Jurkat, Clone E6-1 (cell line): ENCODE data around the gene HSD17B8.

Source experiments
- DNase-seq: peaks from one replicate; pipeline ENCODE4 v3.0.0-alpha.2; 2011; ENCODE audit warnings: low read depth, low spot score
- H3K4me3 ChIP-seq: 2 replicates; pipeline ENCODE4 v1.5.1; 2011; ENCODE audit warnings: mild to moderate bottlenecking, low read length, control low read depth, moderate library complexity

The HSD17B8 gene

DNA sequence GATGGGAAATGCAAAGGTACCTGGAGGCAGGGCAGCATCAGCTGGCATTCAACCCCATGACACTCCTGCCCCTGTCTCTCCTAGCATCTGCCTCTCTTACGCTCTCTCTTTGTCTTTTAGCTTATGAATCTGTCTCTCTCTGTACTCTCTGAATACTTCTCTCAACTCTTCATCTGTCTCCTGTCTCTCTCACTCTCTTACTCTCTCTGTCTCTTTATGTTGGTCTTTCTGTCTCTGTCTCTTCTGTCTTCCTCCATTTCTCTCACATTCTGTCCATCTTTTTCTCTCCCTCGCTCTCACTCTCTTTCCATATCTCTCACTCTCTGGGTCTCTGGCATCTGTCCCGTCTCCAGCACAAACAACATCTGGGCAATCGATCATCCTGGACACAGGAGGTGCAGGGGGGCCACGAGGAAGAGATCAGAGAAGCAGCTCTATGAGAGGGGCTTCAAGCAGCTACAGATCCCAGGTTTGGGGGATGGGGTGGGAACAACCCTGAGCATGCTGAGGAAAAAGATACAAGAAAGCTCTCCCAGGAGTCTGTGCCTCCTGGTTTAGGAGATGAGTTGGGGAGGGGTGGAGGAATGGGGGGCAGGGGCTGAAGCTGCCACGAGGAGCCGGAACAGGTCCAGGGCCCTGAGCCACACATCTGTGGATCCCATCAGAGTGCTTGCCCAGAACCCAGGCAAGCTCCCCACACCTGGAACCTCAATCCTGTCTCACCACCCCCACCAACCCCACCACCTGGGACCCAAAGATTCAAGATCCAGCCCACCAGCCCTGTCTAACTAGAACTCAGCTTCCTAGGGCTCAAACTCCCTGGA lies 14.6 kb upstream of the HSD17B8 start:
- H3K4me3 ChIP-seq = no peak overlapping the region
- no peak for DNase-seq

DNA sequence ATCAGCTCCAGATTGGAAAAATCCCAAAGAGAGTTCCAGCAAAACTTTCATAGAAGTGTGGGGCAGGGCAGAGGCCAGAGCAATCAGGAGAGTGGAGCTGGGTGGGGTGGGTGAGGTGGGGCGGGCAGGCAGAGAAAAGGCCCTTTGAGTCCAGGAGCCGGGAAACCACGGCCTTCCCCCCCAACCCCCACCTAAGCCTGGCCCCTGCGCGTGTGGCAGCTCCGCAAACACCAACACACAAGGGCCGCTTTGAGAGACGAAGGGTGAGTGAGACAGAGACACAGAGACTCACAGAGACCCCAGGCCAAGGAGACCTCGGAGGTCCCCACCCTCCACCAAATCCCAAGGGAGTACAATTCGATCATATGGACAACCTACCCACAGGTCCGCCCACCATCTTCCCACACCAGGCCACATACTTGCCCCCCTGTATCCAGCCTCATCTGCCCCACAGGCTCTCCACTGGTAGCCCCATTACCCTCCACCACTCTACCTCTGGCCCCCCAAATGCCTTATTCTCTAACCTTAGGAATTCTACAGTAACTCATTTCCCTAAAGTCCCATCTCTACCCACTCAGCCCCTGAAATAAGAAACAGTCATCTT lies 13.8 kb upstream of the HSD17B8 start:
- H3K4me3 ChIP-seq = no peak overlapping the region
- no peak for DNase-seq

DNA sequence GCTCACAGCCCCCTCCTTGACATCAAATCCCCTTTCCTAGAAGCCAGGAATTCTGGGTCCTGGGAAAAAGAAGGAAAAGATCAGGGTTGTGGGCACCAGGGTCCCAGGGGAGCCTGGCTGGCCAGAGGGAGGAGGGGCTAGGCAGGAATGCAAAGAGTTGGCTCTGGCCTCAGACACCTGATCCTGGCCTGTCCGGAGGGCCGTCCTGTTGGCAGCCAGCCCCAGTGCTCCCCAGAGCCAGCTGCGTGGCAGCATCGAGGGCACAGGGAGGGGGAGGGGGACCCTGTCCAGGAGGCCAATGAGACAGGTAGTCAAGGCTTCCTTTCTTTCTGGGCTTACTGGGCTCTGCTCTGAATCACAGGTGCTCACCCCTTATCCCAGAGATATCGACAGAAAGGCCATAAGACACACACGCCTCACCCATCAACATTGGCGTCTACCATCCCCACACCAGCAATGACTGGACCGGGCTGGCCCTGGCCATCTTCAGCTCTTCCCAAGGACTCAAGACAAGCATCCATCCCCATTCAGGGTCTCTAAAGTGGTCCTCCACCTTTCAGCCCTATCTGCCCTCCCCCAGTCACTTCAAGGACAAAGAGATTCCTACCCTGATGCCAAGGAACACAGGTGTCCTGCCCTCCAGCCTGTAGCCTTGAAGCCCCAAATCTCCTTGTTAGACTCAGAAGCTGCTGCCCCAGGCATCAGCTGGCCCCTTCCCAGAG lies 12.9 kb upstream of the HSD17B8 start:
- no peak for DNase-seq
- H3K4me3 ChIP-seq = no peak overlapping the region

DNA sequence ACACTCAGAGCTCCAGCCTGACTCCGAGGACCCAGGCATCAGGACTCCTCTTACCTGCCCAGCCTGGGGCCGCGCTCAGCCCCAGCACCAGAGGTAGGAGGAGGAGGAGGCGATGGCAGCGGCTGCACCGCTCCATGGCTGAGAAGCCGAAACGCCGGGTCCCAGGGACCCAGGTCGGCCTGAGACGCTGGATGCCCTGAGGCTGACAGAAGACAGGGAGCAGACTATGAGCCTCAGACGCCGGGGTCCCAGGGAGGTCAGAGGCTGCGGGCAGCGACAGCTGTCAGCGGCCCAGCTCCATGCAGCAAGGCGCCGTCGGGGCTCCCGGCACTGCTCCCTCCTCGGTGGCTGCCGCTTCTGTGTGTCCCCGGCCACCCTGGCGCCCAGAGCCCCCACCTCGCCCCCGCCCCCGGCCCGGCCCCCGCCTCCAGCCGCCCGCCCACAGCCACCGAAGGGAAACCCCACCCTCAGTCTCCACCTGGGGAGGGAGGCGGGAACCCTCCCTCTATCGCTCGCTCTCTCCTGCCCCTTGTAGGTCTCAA lies 12.3 kb upstream of the HSD17B8 start, which contains the start of gene COL11A2:
Gene COL11A2 (minus strand): TSS at position 363 of the 542 bp plus-strand sequence. CDS start 227 bp downstream, at position 136.
- no peak for DNase-seq

DNA sequence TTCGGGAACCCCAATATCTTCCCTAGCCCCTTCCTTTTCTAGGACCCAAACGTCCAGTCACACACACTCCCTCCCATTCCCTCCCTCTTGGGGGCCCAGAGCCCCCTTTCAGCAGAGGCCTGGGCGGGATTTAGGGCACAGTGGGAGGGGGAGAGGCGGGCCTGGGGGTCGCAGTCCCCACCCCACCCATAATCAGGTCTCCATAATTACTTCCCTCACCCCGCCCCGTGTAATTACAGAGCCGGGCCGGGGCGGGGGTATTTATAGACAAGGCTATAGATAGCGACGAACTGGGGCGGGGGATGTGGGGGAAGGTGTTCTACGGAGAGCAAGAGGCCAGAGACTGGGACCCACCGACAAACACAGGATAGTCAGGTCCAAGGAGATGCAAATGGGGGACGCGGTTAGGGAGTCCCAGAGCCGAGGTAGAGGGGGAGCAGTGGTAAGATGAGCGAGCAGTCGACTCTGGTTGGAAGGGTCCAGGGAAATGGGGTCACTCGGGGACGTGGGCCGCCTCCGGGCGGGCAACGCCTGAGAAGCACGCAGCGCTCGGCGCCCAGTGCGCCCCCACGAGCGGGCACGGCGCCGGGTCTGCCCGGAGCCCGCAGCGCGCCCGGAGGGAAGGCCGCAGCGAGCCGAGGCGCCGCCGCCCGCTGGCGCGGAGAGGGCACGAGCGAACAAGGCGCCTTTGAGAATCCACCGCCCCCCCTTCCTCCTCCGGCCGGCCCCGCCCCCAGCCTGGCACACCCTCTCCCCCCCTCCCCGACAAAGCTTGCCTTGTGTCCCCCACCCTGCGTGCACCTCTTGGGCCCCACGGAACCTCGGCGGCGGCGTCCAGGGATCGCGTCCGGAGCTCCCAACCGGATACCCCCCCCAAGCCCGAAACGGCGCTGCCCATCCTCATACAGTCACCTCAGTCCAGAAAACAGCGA lies 11.5 kb upstream of the HSD17B8 start:
- H3K4me3 ChIP-seq = no peak overlapping the region
- DNase-seq = no peak

More for the DNA sequence above, 12.3 kb upstream of the HSD17B8 start, which contains the start of gene COL11A2:
- no peak within 1 kb of the TSS for H3K4me3 ChIP-seq

DNA sequence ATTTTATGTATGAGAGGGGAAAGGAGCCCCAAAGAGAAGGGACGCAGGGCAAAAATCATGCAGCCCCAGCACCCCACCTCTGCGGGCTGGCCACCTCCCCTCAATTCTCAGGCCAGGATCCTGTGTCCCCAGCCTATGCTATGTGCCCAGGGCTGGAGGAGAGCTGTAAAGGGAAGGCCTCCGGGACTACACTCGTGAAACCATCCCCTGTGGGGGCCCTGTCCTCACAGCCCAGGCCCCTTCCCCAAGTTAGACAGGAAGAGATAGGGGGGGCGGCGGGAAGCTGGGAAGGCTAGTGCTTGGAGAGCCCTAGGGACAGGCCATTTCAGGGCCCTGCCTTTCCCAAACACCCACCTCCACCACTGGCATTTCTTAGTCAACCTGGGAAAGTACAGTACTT lies 10.8 kb upstream of the HSD17B8 start:
- no peak for DNase-seq
- H3K4me3 ChIP-seq = no peak overlapping the region

DNA sequence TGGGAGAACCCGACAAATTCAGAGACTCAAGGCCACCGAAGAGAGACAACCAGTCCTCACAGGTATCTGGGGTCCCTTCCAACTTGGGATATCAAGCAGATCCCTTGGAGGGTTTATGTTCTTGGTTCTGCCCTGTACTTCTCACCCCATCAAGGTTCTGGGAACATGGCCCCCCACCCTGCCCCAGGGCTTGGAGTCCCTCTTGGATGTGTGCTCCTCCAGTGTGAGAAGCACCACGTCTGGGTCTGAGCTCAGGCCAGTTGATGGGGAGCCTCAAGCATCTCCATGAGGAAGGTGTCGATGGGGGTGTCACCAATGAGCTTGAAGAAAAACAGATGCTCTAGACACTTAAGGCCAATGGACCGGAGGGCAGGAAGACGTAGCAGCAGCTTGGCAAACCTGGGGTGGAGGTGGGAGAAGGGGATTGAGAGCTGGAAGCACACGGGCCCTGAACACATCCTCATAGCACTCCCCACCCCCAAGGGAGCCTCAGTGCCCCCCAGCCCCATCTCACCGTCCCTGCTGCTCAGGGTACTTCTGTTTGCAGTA lies 9.9 kb upstream of the HSD17B8 start:
- no peak overlapping the region for H3K4me3 ChIP-seq
- no peak for DNase-seq

DNA sequence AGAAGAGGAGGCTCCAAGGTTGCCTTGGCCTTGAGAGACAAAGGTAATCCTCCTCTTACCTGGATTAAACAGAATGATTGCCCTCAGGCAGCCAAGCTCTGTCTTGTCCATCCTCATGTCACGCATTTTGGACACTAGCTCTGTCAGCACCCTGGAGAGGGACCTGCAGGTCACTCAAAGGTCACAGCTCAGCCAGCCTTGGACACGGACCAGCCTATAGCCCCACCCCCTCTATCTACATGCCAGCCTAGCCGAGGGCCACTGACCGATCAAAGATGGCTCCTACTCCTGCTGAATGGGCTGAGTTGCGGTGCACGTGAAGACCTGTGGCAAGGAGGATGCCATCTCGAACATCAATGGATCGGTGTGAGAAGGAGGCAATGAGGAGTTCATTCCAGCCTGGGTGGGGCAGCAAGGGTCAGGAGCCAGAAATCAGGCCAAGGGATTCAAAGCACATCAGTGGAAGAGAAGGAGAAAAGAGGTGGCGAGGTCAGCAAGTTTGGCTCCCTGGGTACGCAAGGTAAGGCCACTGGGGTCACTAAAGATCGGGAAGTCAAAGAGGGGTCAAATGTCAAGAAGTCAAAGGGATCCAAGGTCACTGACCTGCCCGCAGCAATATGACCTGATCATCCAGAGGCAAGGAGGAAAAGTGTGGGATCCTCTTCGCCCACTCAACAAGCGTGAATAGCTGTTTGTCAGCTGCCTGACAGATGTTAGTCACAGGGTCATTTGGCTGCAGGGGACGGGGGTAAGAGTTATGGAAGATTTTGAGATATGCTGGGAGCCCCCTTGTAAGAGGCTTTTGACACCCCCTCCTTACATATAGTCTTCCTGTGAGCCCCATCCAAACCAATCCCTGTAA lies 8.9 kb upstream of the HSD17B8 start:
- H3K4me3 ChIP-seq = no peak overlapping the region
- DNase-seq = no peak

DNA sequence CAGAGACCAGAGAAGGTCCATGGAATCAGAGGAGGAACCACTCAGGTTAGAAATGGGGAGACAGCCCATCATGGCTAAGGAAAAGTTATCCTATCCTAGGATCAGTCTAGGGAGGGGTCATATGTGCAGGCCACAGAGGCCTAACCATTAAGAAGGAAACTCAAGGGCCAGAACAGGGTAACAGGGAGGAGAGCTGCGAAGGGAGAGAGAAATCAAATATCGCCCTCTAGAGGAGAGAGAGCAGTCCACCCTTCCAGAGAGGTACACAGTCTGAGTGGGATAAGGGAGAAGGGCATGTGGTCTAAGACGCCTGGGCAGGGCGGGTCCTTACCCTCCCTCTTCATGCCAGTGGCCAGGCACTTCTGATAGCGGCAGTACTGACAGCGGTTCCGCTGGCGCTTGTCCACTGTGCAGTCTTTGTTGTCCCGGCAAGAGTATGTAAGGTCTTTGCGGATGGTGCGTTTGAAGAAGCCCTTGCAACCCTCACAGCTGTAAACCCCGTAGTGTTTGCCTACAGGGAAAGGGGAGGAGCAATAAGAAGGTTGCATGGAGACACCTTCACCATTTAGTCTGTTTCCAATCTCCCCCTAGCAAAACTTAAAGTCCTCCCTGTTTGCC lies 6.9 kb upstream of the HSD17B8 start:
- DNase-seq = no peak
- no peak overlapping the region for H3K4me3 ChIP-seq

DNA sequence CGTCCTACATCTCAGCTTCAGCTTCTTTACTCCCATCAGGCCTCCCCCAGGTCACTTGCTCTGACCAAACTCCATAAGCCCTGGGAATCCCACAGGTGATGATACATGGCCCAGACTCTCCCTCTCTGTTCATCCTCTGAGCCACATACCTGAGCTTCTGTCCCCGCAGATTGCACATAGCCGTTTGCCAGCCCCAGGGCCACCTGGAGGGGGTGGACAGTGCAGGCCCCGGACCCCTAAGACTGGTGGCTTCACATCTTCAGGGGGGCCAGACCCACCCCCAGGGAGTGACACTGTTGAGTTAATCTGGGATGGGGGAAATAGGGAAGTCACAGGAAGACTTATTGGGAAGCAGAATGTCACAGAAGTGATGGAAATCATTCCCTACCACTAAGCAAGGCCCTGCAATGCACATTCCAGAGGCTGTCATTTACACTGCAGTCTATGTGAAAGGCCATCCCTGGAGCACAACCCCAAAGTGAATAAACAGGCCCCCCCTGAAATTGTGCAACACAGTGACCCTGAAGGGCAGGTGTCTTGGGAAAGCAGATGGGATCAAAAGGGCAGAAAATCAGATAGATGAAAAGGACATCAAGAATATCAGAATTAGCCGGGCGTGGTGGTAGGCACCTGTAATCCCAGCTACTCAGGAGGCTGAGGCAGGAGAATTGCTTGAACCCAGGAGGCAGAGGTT lies 6.1 kb upstream of the HSD17B8 start:
- DNase-seq = no peak
- H3K4me3 ChIP-seq = no peak overlapping the region

DNA sequence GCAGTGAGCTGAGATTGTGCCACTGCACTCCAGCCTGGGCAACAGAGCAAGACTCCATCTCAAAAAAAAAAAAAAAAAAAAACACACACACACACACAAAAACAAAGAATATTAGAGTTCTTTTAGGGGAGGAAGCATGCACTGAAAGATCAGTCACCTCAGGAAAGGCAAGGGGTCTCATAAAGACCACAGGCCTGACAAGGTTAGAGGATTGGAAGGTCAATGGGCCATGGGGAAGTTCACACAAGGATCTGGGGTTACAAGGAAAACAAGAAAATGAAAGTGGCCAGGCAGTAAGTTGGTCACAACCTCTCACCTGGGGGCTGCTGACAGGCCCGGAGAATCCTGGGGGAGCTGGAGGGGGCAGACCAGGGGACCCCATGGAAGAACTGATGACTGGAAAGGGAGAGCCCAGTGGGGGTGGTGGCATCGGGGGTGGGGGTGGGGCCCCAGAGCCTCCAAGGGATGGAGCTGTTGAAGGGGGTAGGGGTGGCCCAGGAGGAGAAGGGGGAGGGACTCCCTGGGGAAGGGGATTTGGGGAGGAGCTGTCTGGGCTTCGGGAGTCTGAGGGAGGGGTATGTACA lies 5.5 kb upstream of the HSD17B8 start:
- no peak for DNase-seq
- H3K4me3 ChIP-seq = peak overlapping the region; percentile 100

DNA sequence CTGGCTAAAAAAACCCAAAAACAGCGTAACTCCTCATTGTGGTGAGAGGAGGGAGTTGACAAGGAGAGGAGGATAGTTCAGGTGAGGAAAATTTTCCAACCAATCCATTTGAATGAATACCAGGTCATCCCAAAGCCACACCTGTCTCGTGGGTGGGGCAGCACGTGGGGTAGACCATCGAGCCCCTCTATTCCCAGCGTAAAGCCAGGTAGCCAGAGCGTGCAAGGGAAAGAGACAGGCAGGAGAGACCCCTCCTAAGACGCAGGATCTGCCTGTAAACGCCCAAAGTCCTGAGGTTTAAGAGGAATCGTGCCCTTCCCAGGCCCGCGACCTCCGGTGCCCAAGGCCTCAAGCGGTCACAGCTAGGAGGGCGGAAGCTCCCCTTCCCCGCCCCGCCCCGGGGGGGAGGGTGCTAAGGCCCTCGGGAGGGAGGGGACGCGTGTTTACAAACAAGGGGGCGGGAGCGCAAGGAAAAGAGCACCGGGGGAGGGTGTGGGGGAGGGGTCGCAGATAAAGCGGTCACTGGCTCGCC lies 4.7 kb upstream of the HSD17B8 start:
- peak; percentile 68 for DNase-seq
- H3K4me3 ChIP-seq = peak overlapping the region; percentile 100

DNA sequence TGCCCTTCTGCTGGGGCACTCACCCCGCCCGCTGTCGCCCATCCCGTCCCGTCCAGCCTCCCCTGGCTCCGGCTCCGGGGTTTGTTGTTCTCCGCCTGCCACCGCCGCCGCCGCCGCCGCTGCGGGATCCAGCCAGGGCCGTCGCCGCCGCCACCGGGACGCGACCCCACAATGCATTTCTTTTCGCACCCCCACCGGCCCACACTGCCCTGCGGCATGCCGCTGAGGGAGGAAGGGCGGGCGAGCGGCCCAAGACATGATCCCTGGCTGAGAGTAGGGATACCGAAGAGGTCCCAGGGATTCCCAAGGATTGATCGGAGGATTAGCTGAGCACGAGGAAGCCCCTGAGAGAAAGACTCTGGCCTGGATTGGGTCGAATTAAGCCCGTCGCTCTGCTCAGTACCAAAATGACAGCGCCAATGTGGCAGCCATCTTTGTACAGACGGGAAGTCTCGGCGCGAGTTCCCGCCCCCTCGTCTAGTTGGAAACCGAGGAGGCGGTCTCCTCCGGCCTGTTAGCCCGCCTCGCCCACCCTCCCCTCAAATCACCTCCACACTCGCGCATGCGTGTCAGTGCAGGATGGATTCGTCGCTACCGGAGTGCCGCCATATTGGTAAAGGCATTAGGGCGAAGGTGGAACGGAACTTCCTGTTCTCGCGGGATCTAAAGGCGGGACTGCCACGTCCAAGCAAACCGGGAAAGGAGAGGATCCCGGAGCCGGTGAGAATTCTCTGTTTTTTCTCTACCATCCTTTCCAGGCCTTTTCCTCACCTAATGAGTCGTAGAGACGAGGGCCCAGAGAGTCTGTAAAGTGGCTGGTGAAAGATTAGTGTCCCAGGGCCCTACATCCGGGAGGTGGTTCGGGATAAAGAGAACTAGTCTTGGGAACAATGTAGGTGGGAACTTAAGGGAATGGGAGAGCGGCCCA lies 4.0 kb upstream of the HSD17B8 start, which contains the start of the genes RXRB and SLC39A7:
Gene RXRB (minus strand): TSS at position 447 of the 928 bp plus-strand sequence. CDS start 189 bp downstream, at position 258.
Gene SLC39A7 (plus strand): TSS at position 649 of the 928 bp plus-strand sequence. CDS start 379 bp downstream, outside the sequence.
- H3K4me3 ChIP-seq = peak within 1 kb of the TSS; percentile 100
- DNase-seq = peak; percentile 99

DNA sequence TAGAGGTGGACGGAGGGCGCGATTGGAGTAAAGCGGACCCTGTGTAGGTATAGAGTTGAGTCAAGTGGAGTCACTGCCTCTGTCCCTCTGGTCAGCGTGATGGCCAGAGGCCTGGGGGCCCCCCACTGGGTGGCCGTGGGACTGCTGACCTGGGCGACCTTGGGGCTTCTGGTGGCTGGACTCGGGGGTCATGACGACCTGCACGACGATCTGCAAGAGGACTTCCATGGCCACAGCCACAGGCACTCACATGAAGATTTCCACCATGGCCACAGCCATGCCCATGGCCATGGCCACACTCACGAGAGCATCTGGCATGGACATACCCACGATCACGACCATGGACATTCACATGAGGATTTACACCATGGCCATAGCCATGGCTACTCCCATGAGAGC lies 3.3 kb upstream of the HSD17B8 start:
- DNase-seq = no peak
- peak overlapping the region; percentile 100 for H3K4me3 ChIP-seq

DNA sequence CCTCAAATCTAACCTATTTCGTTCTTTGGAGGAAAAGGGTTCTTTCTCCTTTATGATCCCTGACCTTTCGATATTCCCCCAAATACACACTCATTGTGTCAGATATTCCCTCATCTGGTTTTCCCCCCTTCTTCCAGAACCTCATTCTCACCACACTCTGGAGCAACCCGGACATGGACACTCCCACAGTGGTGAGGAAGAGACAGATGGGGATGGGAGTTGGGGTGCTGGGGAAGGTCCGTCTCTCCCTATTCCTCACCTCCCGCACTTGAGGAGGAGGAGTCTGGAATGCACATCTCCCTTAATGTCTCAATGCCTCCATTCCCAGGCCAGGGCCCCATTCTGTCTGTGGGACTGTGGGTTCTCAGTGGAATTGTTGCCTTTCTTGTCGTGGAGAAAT lies 2.5 kb upstream of the HSD17B8 start:
- peak overlapping the region; percentile 100; the same call in 1 of the 2 replicates for H3K4me3 ChIP-seq

More for the DNA sequence above, 2.5 kb upstream of the HSD17B8 start:
- DNase-seq = no peak
